Measurements from ENCODE around the gene COX19.

The COX19 gene

DNA sequence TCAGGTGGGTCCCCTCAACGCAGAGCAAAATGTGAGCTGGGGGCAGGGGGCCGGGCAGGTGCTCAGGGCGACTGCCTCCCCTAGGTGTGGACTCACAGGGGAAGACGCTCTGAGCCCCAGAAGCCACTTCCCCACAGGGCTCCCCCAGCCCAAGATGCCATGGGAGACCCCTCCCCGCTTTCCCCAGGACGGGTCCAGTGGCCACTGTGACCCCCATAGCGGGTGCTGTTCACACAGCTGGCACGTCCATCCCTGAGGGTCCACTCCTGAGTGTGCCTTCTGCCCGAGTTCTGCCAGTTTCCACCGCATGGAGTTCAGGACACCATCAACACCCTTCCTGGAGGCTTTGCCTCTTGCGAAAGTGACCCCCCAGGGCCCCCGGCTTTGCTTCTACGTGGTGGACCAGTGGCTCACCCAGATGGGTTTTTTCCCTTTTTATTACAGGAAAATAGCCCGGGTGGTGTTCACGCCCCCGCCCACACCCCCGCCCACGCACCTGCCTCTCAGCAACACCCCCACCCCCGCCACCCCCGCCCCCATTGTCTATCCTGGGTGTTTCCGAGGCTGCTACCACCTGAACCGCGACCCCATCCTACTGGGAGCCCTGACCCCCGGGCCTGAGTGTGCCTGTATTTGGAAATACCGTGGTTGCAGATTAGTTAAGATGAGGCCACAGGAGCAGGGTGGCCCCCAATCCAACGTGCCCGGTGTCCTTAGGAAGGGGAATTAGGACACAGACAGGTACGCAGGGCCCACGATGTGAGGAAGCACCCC is 52.8 kb downstream of the COX19 start:
- no peak for DNase-seq

DNA sequence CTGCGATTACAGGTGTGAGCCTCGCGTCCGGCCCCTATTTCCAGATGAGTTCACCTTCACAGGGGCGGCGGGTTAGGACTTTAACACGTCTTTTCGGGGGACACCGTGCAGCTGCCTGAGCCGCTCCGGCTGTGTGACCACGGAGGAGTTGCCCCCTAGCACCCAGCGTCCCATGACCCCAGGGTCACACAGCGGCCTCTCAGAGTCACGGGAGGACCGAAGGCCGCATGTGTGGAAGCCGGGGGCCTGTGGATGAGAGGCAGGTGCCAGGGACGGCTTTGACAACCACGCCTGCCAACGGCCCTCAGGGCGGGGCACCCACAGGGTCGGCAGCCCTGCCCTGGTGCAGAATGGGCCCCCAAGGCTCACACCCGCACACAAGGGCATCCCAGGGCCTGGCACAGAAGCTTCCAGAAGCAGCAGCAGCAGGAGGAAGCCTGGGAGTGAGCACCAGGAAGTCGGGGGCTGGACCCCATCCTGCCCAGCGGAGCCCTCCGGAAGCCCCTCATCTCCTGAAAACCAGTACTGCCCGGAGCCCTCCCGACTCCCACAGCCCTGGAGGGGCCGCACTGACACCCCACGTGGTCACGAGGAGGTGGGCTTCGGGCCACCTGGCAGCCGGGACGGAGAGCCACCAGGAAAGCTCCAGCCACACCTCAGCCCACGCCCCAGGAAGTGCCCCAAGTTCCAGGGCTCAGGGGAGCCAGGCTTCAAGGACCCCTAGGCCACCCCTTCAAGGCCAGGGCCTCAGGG is 53.6 kb downstream of the COX19 start:
- DNase-seq: no peak

DNA sequence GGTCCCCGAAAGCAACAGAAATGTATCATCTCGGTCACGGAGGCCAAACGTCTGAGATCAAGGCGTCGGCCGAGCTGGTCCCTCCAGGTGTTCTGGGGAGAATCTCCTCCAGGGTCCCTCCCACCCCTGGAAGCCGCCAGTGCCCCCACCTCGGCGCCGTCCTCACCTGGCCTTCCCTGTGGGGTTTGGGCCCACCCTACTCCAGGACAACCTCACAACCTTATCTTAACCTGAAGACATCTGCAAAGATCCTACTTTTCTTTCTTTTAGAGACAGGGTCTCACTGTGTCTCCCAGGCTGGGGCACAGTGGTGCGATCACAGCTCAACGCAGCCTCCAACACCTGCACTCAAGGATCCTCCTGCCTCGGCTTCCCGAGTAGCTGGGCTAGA is 54.3 kb downstream of the COX19 start:
- no peak for DNase-seq

DNA sequence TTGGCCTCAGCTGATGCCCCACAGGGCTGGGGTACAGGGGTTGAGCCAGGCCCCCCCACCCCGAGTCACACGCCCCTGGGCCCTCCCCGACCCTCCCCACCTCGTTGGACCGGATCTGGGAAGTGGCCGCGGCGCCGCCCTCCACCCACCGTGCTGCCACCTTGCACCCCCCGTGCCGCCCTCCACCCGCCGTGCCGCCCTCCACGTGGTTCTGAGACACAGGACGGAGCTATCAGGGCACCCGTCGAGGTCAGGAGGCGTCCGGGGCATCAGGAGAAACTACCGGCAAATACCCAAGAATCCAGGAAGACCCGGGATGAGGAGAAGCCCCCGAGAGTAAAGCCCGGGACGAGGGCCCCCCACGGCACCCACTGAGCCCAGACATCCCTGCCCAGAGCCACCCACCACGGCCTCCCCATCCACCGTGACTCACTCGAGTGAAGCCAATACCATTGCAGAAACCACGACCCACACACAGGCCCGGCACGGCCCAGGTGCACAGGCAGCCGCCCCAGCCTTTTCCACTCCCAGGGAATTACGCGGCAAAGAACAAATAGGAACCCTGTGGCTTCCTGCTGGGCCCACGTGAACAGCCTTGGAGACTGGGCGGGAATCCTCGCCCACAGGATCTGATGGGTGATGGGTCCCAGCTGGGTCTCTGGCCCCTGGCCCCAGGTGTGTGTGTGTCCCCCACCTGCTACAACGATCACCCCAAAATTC is 54.8 kb downstream of the COX19 start:
- no peak for DNase-seq

DNA sequence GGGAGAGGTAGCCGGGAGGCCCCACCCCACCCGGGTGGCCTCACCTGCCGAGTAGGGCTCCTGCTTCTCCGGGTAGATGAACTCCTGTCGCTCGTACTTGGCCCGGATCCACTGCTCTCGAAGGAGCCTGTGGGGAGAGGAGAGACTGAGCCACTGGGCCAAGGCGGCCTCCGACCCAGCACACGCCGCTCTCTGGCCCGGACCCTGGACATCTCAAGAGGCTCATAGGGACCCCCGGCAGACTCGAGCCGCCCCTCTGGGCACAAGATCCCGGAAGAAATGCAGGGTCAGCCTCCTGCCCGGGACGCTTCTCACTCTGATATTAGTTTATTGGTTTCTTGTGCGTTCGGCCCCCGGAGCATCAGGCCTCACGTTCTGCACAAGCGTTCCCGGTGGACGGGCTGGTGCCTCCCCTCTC is 55.4 kb downstream of the COX19 start:
- no peak for DNase-seq

DNA sequence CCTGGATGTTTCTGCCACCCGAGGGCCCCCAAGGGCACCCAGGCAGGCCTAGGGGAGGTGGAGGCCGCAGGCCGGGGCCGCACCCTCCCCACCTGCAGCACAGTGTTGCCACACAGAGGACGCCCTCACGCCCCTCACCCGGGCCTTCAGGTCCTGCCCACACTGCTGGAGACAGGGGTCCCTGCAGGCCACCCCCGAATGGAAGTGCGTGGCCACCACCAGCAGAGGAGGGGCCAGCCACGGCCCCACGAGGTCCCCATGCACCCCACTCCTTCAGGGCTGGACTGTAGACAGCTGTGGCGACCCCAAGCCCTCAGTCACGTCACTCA is 56.3 kb downstream of the COX19 start:
- DNase-seq: no peak

DNA sequence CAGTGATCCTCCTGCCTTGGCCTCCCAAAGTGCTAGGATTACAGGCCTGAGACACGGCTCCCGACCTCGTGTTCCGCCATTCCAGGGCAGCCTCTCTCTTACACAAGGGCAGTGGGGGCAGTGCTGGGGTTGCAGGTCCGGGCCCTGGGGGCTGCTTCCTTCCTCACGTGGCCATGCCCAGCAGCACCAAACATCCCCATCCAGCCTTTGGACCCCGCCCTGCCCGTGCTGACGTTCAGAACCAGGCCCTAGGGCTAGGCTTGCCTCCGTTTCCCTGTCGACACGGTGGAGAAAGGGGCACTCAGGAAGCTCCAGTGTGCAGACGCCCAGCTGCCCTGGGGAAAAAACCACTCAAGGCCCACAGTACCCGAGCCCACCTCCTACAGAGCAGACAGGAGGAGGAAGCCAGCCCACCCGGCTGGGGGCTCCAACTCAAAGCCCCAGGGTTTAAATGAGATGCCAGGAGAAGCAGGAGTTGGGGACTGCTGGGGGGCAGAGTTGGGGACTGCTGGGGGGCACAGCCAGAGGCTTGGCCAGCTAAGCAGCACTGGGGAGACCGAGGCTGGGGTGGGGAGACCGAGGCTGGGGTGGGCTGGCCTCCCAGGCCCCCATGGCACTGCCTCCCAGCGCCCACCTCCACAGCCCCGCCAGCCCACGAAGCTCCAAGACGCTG is 56.8 kb downstream of the COX19 start:
- DNase-seq: no peak

DNA sequence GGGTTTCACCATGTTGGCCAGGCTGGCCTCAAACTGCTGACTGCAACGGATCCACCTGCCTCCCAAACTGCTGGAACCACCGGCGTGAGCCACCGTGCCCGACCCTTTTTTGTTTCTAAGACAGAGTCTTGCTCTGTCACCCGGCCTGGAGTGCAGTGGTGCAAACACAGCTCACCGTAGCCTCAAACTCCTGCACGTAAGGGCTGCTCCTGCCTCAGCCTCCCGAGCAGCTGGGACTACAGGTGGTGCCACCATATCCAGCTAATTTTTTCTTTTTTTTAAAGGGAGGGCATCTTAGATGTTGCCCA is 57.3 kb downstream of the COX19 start:
- no peak for DNase-seq

DNA sequence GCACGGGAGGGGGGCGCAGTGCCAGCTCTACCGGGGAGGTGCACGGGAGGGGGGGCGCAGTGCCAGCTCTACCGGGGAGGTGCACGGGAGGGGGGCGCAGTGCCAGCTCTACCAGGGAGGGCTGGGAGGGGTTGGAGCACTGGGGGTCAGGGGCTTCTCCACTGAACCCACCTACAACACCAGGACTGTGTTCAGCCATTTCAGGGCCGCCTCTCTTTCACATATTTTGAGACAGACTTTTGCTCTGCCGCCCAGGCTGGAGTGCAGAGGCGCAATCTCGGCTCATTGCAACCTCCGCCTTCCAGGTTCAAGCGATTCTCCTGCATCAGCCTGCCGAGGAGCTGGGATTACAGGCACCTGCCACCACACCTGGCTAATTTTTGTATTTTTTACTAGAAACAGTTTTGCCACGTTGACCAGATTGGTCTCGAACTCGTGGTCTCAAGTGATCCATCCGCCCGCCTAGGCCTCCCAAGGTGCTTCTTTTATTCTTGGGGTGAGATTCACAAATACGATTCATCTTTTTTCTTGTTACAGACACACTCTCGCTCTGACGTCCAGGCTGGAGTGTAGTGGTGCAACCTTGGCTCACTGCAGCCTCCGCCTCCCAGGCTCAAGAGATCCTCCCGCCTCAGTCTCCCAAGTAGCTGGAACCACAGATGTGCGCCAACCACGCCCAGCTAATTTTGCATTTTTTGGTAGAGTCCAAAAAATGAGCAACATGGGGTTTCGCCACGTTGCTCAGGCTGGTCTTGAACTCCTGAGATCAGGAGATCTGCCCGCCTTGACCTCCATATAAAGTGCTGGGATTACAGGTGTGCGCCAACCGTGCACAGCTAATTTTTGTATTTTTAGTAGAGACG is 57.9 kb downstream of the COX19 start:
- DNase-seq: no peak

DNA sequence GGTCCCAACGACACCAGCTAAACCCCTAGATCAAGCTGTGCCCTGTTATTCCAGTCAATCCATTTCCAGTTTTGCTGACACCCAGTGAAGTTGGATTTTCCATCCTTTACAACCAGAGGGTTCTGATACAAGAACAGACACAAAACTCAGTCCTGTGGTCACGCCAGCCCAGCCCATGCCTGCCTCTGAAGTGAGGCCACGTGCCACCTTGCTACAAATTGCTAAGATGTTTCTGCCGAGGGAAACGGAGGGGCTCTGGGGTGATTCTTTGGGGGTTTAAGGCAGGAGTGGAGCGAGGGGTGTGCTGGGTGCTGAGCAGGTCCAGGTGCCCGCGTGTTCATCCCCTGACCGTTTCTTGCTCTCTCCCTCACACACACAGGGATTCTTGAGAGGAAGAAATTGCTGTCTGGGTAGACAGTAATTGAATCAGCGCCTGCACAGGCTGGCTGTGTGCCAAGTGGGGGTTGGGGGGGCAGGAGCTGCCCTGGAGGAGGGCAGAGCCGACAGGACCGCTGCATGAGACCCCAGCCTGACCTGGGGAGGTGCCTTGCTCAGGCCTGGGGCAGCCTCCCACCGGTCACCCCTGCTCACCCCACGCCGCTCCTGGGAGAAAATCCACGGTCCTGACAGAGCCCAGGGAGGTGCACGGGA is 58.9 kb downstream of the COX19 start:
- no peak for DNase-seq
